ENCODE data around the gene MYCBPAP. TPM values are rescaled to one million over a fixed set of nuclear protein-coding genes. Genes with fewer than 3 reads are reported as not detected.
"Not testable (repeated sequence)": the region's sequence is repeated elsewhere in the genome, so short reads cannot be mapped to it uniquely, and the experiment has no call there.

MYCBPAP gene
- total RNA-seq, 1 experiment from 2014 or later, result 0.52 TPM

DNA sequence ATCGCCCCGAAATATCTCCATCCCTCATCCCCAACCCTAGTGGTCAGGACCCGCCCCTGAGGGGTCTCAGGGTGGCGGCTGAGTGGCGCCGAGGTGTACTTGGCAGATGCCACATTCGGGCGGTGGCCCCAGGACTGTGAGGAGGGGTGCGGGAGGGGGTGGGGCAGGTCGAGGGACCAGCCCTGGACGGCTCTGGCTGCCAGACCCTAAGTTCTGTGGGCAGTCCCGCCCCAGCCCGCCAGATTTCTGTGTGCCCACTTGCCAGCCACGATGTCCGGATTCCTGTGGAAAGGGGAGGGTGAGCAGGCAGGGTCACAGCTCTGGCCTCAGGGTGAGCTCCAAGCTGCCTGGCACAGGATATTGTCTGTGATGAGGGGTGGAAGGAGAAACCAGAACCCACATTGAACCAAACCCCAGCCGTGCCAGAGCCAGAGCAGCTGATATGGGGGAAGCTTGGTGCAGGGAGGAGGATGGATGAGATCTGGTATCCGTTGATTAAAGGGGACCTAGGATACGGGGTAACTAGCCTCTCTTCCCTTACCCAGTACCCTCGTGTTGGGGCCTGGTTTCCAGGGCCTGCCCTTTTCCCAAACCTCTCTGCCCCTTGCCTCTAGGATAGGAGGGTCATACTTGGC, 38.5 kb upstream of the MYCBPAP start:
- no peaks in the 10 kb centered on the region for H3K27me3 Mint-ChIP-seq (ENCODE audit: unreplicated experiment)
- no peak for TF ChIP-seq CTCF (IDR thresholded peaks at IDR 0.05; ENCODE audit: unreplicated experiment)
- H3K27ac Mint-ChIP-seq (ENCODE audit: unreplicated experiment), result no peak overlapping the region
- no TSS peak for BruUV-seq (replicated peaks)
- intact Hi-C loops (cut with micrococcal nuclease; ENCODE audit: unreplicated experiment), result no loop called here
- no peak overlapping the region for H3K4me3 Mint-ChIP-seq (ENCODE audit: low read depth, unreplicated experiment)
- peaks cover 9% of the 10 kb centered on the region for H3K4me1 Mint-ChIP-seq (ENCODE audit: low read depth, unreplicated experiment)
- no peaks in the 10 kb centered on the region for H3K9me3 Mint-ChIP-seq (ENCODE audit: low read depth, unreplicated experiment)
- CTCF ChIA-PET, result no interaction called here
- peaks cover 65% of the 10 kb centered on the region for H3K36me3 Mint-ChIP-seq (ENCODE audit: insufficient read depth, unreplicated experiment)
- no peak for DNase-seq

DNA sequence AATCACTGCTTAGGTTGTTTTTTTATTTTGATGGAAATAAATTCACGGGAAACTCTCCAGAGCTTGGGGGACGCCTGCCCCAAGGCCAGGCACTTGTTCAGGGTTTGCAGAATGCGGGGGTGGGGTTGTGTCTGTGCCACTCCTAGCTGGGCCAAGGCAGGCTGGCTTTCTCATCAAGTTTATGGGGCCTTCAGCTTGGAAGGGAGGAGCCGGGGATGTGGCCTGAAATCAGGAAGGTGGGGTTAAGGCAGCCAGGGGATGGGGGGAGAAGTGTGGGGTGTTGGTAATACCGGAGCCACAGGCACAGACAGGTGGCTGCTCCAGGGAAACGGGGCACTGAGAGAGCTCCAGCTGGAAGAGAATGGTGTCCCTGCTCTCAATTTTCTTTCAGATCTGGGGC, 37.8 kb upstream of the MYCBPAP start:
- H3K4me1 Mint-ChIP-seq (ENCODE audit: low read depth, unreplicated experiment), result peaks cover 9% of the 10 kb centered on the region
- no peak overlapping the region for H3K27ac Mint-ChIP-seq (ENCODE audit: unreplicated experiment)
- no TSS peak for BruUV-seq (replicated peaks)
- H3K36me3 Mint-ChIP-seq (ENCODE audit: insufficient read depth, unreplicated experiment), result peaks cover 63% of the 10 kb centered on the region
- H3K27me3 Mint-ChIP-seq (ENCODE audit: unreplicated experiment), result no peaks in the 10 kb centered on the region
- H3K4me3 Mint-ChIP-seq (ENCODE audit: low read depth, unreplicated experiment), result no peak overlapping the region
- CTCF ChIA-PET, result no interaction called here
- intact Hi-C loops (cut with micrococcal nuclease; ENCODE audit: unreplicated experiment), result no loop called here
- DNase-seq, result no peak
- no peaks in the 10 kb centered on the region for H3K9me3 Mint-ChIP-seq (ENCODE audit: low read depth, unreplicated experiment)
- no peak for TF ChIP-seq CTCF (IDR thresholded peaks at IDR 0.05; ENCODE audit: unreplicated experiment)

DNA sequence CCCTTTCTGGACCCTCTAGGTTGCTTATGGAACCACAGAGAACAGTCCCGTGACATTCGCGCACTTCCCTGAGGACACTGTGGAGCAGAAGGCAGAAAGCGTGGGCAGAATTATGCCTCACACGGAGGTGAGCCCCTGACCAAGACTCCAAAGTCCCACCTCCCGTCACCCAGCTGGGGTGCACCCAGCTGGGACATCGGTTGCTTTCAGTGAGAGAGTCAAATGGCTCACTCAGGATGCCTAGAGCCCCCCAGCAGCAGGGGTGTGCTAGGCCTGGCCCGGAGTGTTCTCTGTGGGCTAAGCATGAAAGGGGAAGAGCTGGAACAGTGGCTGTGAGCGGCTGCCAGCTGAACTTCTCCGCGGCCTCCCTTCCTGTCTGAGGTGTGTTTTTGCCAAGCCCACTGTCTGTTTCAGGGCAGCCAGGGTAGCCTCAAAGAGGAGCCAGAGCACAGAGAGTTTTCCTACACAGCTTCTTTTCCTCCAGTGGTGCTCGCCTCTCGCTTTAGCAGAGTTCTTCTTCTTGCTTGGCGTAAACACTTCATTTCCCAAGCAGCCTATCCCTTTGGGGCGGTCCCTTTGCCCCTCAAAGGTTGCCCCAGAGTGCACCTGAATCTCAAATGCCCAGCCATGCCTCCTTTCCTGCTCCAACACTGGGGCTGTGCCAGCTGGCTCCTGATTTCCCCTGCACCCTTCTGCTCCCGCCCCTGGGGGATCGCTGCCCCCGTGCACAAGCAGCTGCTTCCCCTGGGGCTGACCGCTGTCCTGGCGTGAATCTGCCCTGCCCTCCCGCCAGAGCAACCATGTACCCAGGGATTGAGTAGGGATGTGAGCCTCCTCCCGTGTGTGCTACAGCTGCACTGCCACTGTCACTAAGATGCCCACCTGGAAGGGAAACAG, 37.0 kb upstream of the MYCBPAP start:
- DNase-seq, result no peak
- CTCF ChIA-PET, result interaction anchor here (0.6 kb wide), 1 partner anchor 76 kb away, joined by 4 read pairs; no protein-coding TSS in a partner anchor
- intact Hi-C loops (cut with micrococcal nuclease; ENCODE audit: unreplicated experiment), result no loop called here
- Mint-ChIP-seq H3K27me3 (ENCODE audit: unreplicated experiment) (no peaks in the 10 kb centered on the region), H3K4me1 (ENCODE audit: low read depth, unreplicated experiment) (peaks cover 8% of the 10 kb centered on the region), H3K4me3 (ENCODE audit: low read depth, unreplicated experiment) (no peak overlapping the region), H3K36me3 (ENCODE audit: insufficient read depth, unreplicated experiment) (peaks cover 57% of the 10 kb centered on the region), H3K27ac (ENCODE audit: unreplicated experiment) (no peak overlapping the region), H3K9me3 (ENCODE audit: low read depth, unreplicated experiment) (no peaks in the 10 kb centered on the region)
- BruUV-seq (replicated peaks), result no TSS peak
- TF ChIP-seq CTCF (IDR thresholded peaks at IDR 0.05; ENCODE audit: unreplicated experiment), result no peak

- Mint-ChIP-seq H3K27me3 (ENCODE audit: unreplicated experiment) (no peaks in the 10 kb centered on the region), H3K27ac (ENCODE audit: unreplicated experiment) (no peak overlapping the region), H3K4me1 (ENCODE audit: low read depth, unreplicated experiment) (no peaks in the 10 kb centered on the region), H3K4me3 (ENCODE audit: low read depth, unreplicated experiment) (no peak overlapping the region), H3K9me3 (ENCODE audit: low read depth, unreplicated experiment) (no peaks in the 10 kb centered on the region), H3K36me3 (ENCODE audit: insufficient read depth, unreplicated experiment) (peaks cover 50% of the 10 kb centered on the region)
- DNase-seq, result no peak
- no TSS peak for BruUV-seq (replicated peaks)
- intact Hi-C loops (cut with micrococcal nuclease; ENCODE audit: unreplicated experiment), result no loop called here
- CTCF ChIA-PET, result interaction anchor here (1.0 to 1.8 kb wide), 3 partner anchors 14 to 32 kb away, joined by 3 to 4 read pairs (median 4); no protein-coding TSS in a partner anchor
- TF ChIP-seq CTCF (IDR thresholded peaks at IDR 0.05; ENCODE audit: unreplicated experiment), result no peak
These were observed 36.0 kb upstream of the MYCBPAP start for GRCh38 chr17:50472286-50472685.

GRCh38 chr17:50472761-50473161, 35.5 kb upstream of the MYCBPAP start:
- H3K4me1 Mint-ChIP-seq (ENCODE audit: low read depth, unreplicated experiment); H3K27ac Mint-ChIP-seq (ENCODE audit: unreplicated experiment); intact Hi-C loops (cut with micrococcal nuclease; ENCODE audit: unreplicated experiment); H3K27me3 Mint-ChIP-seq (ENCODE audit: unreplicated experiment); H3K9me3 Mint-ChIP-seq (ENCODE audit: low read depth, unreplicated experiment); BruUV-seq (replicated peaks); DNase-seq; H3K4me3 Mint-ChIP-seq (ENCODE audit: low read depth, unreplicated experiment): not testable (repeated sequence)
- peaks cover 51% of the 10 kb centered on the region for H3K36me3 Mint-ChIP-seq (ENCODE audit: insufficient read depth, unreplicated experiment)
- CTCF ChIA-PET, result interaction anchor here (1.0 to 1.8 kb wide), 4 partner anchors 15 to 46 kb away, joined by 3 to 4 read pairs (median 4); no protein-coding TSS in a partner anchor
